Urinary bladder (tissue), 4 donors: ENCODE results near the gene PITX1. TPM values are rescaled to one million over a fixed set of nuclear protein-coding genes. Genes with fewer than 3 reads are reported as not detected.

Experiments
- DNase-seq: peaks from one replicate; pipeline ENCODE4 v3.0.0-alpha.2; 2015; ENCODE audit errors: extremely low spot score
- H3K27ac ChIP-seq: one replicate; pipeline ENCODE4 v1.5.1; 2013; ENCODE audit warnings: low read depth, mild to moderate bottlenecking, moderate library complexity
- H3K36me3 ChIP-seq: one replicate; pipeline ENCODE4 v1.6.1; 2013; ENCODE audit warnings: mild to moderate bottlenecking, moderate library complexity; ENCODE audit not compliant: insufficient read depth
- H3K4me1 ChIP-seq: one replicate; pipeline ENCODE4 v1.6.1; 2013; ENCODE audit warnings: mild to moderate bottlenecking, moderate library complexity; ENCODE audit not compliant: insufficient read depth
- H3K4me3 ChIP-seq: one replicate; pipeline ENCODE4 v1.5.1; 2013; ENCODE audit warnings: low read depth, low read length
- WGBS: extraction: QIAGEN DNeasy Blood & Tissue Kit; methylation state at CpG from one replicate; pipeline ENCODE4 v1.1.7; 2013; 5-methylcytosine and 5-hydroxymethylcytosine counted together
- polyA plus RNA-seq: library from polyadenylated mRNA; stranded (reverse); fragments of 200-250 nt; gene quantifications from one replicate; pipeline ENCODE4 v1.2.3, GENCODE V29; 2013
- total RNA-seq: library from RNA; depleted of rRNA; stranded (reverse); fragments of >200 nt; gene quantifications from one replicate; pipeline ENCODE4 v1.2.3, GENCODE V29; 2014
- donor health status: healthy with polysubstance abuse.
- donor health status: healthy.

The PITX1 gene
- total and polyA plus RNA-seq, 2 donors: 50.1 to 178 TPM

- no peak for DNase-seq
- WGBS: 95% methylated on average over 1 of the region's 1 CpG
- Histone ChIP-seq H3K4me1 (no peaks in the 10 kb centered on the region), H3K36me3 (no peaks in the 10 kb centered on the region), H3K27ac (no peak overlapping the region), H3K4me3 (no peak overlapping the region)
Observed at GRCh38 chr5:135042595-135042994, 8.6 kb upstream of the PITX1 start.

GRCh38 chr5:135041726-135042125, 7.7 kb upstream of the PITX1 start:
- H3K36me3 ChIP-seq: no peaks in the 10 kb centered on the region
- DNase-seq: no peak
- 79% methylated on average over 3 of the region's 3 CpGs for WGBS
- H3K27ac ChIP-seq: no peak overlapping the region
- H3K4me1 ChIP-seq: no peaks in the 10 kb centered on the region
- no peak overlapping the region for H3K4me3 ChIP-seq

GRCh38 chr5:135041145-135041587, 7.1 kb upstream of the PITX1 start:
- 56% methylated on average over 12 of the region's 12 CpGs for WGBS
- Histone ChIP-seq H3K36me3 (no peaks in the 10 kb centered on the region), H3K4me1 (no peaks in the 10 kb centered on the region), H3K27ac (no peak overlapping the region), H3K4me3 (no peak overlapping the region)
- DNase-seq: no peak

- Histone ChIP-seq H3K4me1 (no peaks in the 10 kb centered on the region), H3K27ac (peak overlapping the region; percentile 19), H3K36me3 (no peaks in the 10 kb centered on the region), H3K4me3 (peak overlapping the region; percentile 69)
- DNase-seq: no peak
- WGBS: 29% methylated on average over 51 of the region's 51 CpGs
Observed at GRCh38 chr5:135040333-135041144, 6.5 kb upstream of the PITX1 start.

GRCh38 chr5:135040034-135040332, 6.0 kb upstream of the PITX1 start:
- peak overlapping the region; percentile 69 for H3K4me3 ChIP-seq
- no peaks in the 10 kb centered on the region for H3K4me1 ChIP-seq
- peak overlapping the region; percentile 89 for H3K27ac ChIP-seq
- no peak for DNase-seq
- H3K36me3 ChIP-seq: no peaks in the 10 kb centered on the region
- 26% methylated on average over 11 of the region's 11 CpGs for whole genome bisulfite sequencing

GRCh38 chr5:135039271-135040033, 5.4 kb upstream of the PITX1 start:
- no peak for DNase-seq
- Histone ChIP-seq H3K4me3 (peak overlapping the region; percentile 69), H3K27ac (peak overlapping the region; percentile 89), H3K36me3 (no peaks in the 10 kb centered on the region), H3K4me1 (no peaks in the 10 kb centered on the region)
- whole genome bisulfite sequencing: 3% methylated on average over 87 of the region's 87 CpGs

- Histone ChIP-seq H3K36me3 (no peaks in the 10 kb centered on the region), H3K4me1 (no peaks in the 10 kb centered on the region), H3K4me3 (peak overlapping the region; percentile 69), H3K27ac (peak overlapping the region; percentile 89)
- no peak for DNase-seq
- WGBS: 5% methylated on average over 42 of the region's 42 CpGs
Observed at GRCh38 chr5:135038813-135039270, 4.8 kb upstream of the PITX1 start.

- Histone ChIP-seq H3K27ac (peak overlapping the region; percentile 89), H3K4me1 (no peaks in the 10 kb centered on the region), H3K4me3 (peak overlapping the region; percentile 69), H3K36me3 (no peaks in the 10 kb centered on the region)
- WGBS: 17% methylated on average over 20 of the region's 20 CpGs
- DNase-seq: no peak
Observed at GRCh38 chr5:135038205-135038812, 4.3 kb upstream of the PITX1 start.

- peak overlapping the region; percentile 79 for H3K27ac ChIP-seq
- H3K36me3 ChIP-seq: no peaks in the 10 kb centered on the region
- peak overlapping the region; percentile 69 for H3K4me3 ChIP-seq
- no peaks in the 10 kb centered on the region for H3K4me1 ChIP-seq
- no peak for DNase-seq
- WGBS: 18% methylated on average over 11 of the region's 11 CpGs
Observed at GRCh38 chr5:135037519-135038204, 3.6 kb upstream of the PITX1 start.

- Histone ChIP-seq H3K4me1 (no peaks in the 10 kb centered on the region), H3K4me3 (peak overlapping the region; percentile 6), H3K36me3 (no peaks in the 10 kb centered on the region), H3K27ac (peak overlapping the region; percentile 66)
- no peak for DNase-seq
- 43% methylated on average over 4 of the region's 4 CpGs for WGBS
Observed at GRCh38 chr5:135036405-135036804, 2.4 kb upstream of the PITX1 start.

GRCh38 chr5:135035678-135036030, 1.6 kb upstream of the PITX1 start:
- Histone ChIP-seq H3K27ac (peak overlapping the region; percentile 13), H3K4me3 (no peak overlapping the region), H3K4me1 (no peaks in the 10 kb centered on the region), H3K36me3 (no peaks in the 10 kb centered on the region)
- WGBS: 42% methylated on average over 6 of the region's 6 CpGs
- DNase-seq: no peak

GRCh38 chr5:135034963-135035677, 1.1 kb upstream of the PITX1 start:
- Histone ChIP-seq H3K36me3 (no peaks in the 10 kb centered on the region), H3K27ac (peak overlapping the region; percentile 78), H3K4me1 (no peaks in the 10 kb centered on the region), H3K4me3 (peak overlapping the region; percentile 87)
- 51% methylated on average over 14 of the region's 14 CpGs for WGBS
- DNase-seq: no peak
